CD4-positive, alpha-beta T cell treated with Interleukin-17A for 1 hour (primary cell): Measurements from ENCODE around the gene SCO2.

Experiments
- DNase-seq: peaks from one replicate; pipeline ENCODE4 v3.0.0-alpha.2; 2020

The SCO2 gene

DNA sequence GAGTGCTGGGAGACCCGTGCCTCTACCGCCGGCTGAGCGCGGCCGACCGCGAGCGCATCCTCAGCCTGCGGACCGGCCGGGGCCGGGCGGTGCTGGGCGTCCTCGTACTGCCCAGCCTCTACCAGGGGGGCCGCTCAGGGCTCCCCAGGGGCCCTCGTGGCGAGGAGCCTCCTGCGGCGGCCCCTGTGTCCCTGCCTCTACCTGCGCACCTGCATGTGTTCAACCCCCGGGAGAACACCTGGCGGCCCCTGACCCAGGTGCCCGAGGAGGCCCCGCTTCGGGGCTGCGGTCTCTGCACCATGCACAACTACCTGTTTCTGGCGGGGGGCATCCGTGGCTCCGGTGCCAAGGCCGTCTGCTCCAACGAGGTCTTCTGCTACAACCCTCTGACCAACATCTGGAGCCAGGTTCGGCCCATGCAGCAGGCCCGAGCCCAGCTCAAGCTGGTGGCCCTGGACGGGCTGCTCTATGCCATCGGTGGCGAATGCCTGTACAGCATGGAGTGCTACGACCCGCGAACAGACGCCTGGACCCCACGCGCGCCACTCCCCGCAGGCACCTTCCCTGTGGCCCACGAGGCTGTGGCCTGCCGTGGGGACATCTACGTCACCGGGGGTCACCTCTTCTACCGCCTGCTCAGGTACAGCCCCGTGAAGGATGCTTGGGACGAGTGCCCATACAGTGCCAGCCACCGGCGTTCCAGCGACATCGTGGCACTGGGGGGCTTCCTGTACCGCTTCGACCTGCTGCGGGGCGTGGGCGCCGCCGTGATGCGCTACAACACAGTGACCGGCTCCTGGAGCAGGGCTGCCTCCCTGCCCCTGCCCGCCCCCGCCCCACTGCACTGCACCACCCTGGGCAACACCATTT is 23.8 kb upstream of the SCO2 start:
- DNase-seq: no peak

DNA sequence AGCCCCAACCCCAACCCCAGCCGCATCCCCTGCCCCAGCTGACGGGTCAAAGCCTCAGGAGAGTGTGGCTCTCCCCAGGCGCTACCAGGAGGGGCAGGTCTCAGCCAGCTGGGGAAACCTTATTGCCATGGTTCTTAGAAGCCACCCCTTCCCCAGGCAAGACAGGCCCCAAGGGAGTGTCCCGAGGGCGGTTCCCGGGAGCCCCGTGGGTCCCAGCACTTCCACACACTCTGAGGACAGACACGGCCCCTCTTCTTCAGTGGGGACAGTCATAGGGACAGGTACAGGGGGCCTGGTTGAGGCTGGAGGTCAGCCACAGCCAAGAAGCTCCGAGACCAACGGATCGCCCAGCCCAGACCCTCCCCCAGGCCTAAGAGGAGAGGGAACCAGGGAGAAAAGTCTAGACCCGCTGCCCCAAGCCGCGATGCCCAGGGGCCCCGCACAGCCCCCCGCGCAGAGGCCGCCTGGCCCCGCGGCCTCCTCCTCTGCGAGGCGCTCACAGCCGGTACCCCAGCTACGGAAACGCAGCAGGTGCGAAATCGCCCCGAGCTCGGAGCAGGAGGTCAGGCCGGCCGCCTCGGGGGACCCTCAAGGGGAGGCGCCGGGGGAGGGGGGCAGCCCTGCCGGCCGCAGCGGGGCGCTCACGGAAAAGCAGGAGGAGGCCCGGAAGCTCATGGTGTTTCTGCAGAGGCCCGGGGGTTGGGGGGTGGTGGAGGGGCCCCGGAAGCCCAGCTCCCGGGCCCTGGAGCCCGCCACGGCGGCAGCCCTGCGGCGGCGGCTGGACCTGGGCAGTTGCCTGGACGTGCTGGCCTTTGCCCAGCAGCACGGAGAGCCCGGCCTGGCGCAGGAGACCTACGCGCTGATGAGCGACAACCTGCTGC is 22.9 kb upstream of the SCO2 start:
- DNase-seq: peak; percentile 61

DNA sequence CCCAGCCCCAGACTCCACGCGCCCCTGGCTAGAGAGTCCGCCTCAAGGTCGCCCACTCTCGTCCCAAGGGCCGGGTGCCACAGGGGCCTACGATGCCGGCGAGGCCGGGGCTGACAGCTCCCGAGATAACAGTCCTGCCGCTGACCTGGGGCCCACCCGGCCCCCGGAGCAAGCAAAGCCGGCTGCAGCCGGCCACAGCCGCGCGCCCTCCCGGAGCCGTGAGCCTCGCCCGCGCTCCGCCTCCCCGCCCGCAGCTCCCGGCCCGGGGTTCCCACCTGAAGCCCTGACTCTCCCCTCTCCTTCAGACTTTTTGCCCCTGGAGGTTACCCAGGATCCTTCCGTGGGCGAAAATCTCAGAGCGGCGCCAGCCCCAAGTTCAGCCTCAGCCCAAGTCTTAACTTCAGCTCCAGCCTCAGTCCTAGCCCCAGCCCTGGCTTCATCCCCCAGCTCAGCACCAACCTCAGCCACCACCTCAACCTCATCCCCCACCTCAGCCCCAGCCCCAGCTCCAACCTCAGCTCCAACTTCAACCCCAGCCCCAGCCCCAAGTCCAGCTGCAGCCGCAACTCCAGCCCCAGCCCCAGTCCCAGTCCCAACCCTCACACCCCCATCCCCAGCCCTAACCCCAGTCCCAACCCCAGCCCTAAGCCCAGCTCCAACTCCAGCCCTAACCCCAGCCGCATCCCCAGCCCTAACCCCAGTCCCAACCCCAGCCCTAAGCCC is 22.0 kb upstream of the SCO2 start:
- no peak for DNase-seq

DNA sequence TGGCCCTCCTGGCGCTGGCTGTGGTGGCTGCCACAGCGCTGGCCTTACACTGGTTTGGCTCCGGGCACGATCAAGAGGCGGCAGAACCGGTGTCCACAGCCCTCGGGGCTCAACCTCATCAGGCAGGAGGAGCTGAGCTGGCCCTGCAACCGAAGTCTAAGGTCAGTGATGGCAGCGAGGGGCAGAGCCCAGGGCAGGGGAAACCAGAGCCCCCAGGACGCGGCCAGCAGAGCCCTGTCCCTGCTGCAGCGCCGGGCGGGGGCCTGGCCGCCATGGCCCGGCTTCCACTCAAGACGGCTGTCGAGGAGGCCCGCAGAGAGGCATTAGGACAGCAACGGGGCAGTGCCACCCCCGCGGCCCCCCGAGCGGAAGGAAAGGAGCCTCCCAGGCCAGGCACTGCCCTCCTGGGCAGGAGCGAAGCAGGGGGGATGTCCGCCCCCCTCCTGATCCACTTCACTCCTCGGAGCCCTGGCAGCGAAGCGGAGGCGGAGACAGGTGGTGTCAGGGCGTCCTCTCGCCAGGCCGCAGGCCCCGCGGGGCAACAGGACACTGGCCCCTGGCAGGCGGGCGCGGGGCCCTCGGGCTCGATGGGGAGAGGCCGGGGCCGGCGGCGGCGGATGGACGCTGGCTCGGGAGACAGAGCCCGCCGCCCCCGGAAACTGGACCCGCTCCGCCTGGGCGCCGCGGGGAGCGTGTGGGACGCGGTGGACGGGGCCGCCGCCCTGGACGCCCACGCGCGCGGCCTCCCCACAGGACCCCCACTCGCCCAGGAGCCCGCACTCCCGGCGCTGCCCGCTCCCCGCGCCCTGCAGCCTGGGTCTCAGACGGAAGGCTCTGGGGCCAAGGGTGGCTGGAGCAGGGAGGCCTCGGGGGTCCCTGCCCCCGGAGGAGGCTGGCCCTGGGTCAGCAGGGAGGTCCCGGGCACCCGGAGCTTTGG is 21.2 kb upstream of the SCO2 start:
- DNase-seq: no peak

DNA sequence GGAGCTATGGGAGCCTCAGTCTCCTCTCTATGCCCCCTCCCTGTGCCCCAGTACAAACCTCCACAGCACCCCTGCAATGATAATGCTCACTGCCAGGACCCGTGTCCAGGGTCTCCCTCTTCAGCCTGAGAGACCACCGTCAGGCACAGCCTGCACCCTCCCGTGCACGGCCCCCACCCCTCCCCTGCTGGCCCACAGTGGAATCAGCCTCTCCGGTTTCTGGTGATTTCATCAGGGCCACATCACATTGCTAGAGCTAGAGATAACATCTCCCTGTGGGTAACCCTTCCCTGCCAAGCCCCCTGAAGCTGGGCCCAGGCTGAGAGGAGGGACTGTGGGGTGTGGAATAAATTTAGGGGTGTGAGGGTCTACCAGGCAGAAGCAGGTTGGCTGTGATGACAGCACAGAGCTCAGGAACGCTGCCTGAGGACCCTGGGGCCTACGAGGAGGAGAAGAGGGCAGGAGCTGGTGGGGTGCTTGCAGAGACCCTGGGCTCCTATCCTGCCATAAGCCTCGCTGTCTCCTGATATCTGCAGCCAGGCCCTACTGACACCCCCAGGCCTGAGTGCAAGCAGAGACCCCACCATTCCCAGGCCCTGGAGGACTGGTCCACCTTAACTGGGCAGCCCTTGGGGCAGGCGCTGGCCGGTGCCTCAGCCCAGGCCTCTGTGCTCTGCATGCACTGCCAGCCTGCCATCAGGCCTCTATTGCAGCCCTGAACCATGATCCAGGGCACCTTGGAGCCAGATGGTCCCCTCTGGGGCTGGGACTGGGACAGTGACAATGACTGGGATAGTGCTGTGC is 20.3 kb upstream of the SCO2 start, which contains the start of gene KLHDC7B:
TSS of gene KLHDC7B (plus strand) at position 378 of the 804 bp plus-strand sequence. CDS start at position 723, 345 bp downstream.
- DNase-seq: peak; percentile 44

- DNase-seq: peak; percentile 55
Measured at GRCh38 chr22:50544746-50545253, 19.4 kb upstream of the SCO2 start.

DNA sequence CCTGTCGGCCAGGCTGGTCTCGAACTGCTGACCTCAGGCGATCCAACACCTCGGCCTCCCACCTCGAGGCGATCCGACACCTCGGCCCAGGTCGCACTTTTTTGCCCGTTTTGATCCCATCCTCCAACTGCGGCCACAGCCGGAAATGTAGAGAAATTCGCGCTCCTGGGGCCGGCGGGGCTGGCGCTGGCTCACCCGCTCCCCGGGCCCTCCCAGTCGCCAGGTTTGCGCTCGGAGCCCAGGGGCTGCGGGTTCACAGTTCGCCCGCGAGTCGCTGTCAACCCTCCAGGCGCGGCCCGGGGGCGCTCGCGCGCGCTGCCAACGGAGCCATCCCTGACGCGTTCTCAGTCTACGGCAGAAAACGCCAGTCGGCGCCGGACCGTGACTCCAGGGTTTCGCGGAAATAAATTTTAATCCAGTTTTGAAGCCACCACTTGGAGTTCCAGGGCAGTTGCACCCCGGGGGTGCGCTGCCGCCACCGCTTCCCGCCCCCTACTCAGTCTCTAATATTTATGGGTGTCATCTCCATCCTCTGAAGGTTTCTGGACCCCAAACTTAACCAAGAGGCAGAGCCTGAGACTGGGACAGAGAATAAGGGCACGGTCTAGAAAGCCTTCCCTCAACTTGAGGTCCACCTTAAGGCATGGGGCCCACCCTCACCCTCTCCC is 18.8 kb upstream of the SCO2 start:
- peak; percentile 87 for DNase-seq

GRCh38 chr22:50542416-50542927 is 17.1 kb upstream of the SCO2 start:
- DNase-seq: peak; percentile 32

GRCh38 chr22:50541667-50542026 is 16.2 kb upstream of the SCO2 start:
- DNase-seq: peak; percentile 50

DNA sequence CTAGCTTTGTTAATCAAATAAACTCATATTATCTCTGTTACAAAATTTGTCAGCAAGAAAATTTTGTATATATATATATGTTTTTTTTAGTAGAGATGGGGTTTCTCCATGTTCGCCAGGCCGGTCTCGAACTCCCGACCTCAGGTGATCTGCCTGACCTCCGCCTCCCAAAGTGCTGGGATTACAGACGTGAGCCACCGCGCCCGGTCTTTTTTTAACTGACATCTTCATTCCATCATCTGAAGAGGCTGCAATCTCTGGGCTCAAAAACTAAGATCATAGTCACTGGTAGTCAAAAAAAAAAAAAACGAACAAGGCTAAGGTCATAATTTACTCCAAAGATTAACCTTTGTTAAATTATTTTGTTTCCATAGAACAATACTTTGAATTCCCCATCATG is 15.0 kb upstream of the SCO2 start:
- DNase-seq: no peak

DNA sequence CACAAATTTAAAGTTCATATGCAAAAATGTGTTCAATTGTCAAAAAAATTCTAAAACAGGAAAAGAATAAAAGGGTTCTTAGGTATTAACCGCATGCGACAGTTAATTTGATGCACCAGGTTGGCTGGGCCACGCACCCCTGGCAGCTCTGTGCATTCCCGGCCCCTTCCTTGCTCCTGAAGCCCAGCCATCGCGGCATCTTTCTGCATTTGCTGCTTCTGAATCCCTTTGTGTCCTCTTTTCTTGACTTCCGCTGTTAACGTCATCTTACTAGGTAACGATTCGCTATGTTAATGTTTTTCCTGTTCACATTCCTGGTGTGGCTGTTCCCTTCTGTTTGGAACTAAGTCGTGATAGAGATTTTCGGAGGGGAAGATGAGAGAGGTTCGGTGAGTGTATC is 12.4 kb upstream of the SCO2 start:
- no peak for DNase-seq

DNA sequence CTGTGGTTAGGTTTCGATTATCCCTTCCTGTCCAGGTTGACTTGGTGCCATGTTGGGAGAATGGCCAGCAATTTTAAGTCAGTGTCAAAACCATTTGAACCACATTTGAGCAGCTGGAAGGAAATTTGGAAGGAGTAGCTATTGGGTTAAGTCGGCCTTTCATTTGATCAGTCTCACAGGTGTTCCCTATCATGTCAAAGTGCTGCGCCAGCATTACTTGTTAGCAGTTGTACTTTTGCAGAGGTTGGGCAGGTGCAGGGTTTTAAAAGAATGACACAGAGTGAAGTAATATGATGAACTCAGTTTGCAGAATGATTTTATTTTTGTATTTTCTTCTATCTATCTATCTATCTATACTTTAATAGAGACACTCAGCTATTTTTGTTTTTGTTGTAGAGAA is 10.8 kb upstream of the SCO2 start:
- no peak for DNase-seq

DNA sequence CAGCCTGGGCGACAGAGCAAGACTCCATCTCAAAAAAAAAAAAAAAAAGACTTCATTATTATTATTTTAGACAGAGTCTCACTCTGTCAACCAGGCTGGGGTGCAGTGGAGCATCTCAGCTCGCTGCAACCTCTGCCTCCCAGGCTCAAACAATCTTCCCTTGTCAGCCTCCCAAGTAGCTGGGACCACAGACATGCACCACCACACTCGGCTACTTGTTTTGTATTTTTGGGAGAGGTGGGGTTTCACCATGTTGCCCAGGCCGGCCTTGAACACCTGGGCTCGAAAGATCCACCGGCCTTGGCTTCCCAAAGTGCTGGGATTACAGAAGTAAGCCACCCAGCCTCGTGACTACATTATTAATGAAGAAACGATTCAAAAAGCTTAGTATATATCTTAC is 9.7 kb upstream of the SCO2 start:
- DNase-seq: no peak

DNA sequence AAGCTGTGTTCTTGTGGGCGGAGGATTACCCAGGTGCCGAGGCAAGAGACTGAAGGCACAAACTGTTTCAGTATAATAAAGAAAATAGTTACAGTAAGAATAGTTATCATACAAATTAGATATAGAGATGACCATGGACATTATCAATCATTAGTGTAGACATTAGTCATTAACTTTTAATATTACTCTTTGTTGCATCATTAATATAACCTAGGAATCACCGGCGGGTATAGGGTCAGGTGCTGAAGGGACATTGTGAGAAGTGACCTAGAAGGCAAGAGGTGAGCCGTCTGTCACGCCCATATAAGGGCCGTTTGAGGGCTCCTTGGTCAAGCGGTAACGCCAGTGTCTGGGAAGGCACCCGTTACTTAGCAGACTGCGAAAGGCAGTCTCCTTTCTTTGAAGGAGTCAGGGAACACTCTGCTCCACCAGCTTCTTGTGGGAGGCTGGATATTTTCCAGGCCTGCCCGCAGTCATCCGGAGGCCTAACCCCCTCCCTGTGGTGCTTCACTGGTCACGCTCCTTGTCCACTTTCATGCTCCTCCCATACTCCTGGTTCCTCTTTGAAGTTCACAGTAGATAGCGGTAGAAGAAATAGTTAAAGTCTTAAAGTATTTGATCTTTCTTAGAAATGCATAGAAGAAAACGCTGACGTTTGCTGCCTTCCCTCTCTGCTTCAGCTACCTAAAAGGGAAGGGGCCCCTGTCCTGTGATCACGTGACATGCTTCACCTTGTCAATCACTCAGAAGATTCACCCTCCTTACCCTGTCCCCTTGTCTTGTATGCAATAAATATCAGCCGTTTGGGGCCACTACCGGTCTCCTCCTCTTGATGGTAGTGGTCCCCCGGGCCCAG is 8.7 kb upstream of the SCO2 start:
- DNase-seq: peak; percentile 52

- no peak for DNase-seq
Measured at GRCh38 chr22:50532824-50533796, 7.7 kb upstream of the SCO2 start.

- no peak for DNase-seq
Measured at GRCh38 chr22:50531962-50532674, 6.7 kb upstream of the SCO2 start.

GRCh38 chr22:50531546-50531961 is 6.2 kb upstream of the SCO2 start:
- peak; percentile 75 for DNase-seq
